ENCODE data around the gene KCNJ5. TPM values are rescaled to one million over a fixed set of nuclear protein-coding genes. Genes with fewer than 3 reads are reported as not detected.

Gene KCNJ5
- total RNA-seq, 1 experiment from 2014 or later = 0.11 TPM

DNA sequence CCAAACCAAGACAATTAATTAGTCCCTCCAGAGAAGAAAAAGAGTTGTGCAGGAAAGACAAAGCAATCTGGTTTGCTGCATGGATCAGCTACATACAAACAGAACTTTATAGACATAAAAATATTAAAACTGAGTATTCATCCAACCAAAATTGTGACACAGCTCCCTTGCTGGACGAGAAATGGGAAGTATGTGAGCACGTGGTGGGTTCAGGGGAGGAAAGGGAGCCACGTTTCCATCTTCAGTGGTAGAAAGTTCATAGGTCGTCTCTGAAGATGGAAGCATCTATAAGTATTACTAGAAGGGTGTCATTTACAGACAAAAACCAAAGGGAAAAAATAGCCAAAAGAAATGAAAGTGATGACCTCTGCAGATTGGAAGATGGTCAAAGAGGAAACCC, 7.1 kb upstream of the KCNJ5 start:
- Histone ChIP-seq H3K9ac (ENCODE audit: extremely low read depth, insufficient read length, low read length) (no peak overlapping the region), H3K18ac (ENCODE audit: insufficient read length, low read depth, low read length) (no peak overlapping the region), H2BK12ac (ENCODE audit: insufficient read length, low read depth, low read length) (no peak overlapping the region), H3K27me3 (ENCODE audit: insufficient read depth, low read length) (peaks cover 11% of the 10 kb centered on the region), H3K14ac (ENCODE audit: insufficient read depth, low read length) (no peak overlapping the region), H3K23me2 (ENCODE audit: insufficient read length, low read depth, low read length, poor library complexity, severe bottlenecking) (no peaks in the 10 kb centered on the region), H3K4ac (ENCODE audit: low read depth, low read length) (no peak overlapping the region), H3K79me1 (ENCODE audit: insufficient read depth, low read depth, low read length, poor library complexity, severe bottlenecking) (no peaks in the 10 kb centered on the region), H4K20me1 (ENCODE audit: control insufficient read depth, insufficient read depth, insufficient read length) (no peaks in the 10 kb centered on the region), H2BK5ac (ENCODE audit: insufficient read length, low read length) (no peak overlapping the region), H2BK15ac (ENCODE audit: low read depth, low read length) (no peak overlapping the region), H3K27ac (ENCODE audit: insufficient read length, low read depth, low read length) (no peak overlapping the region), H3K4me2 (ENCODE audit: insufficient read depth, insufficient read length, low read length) (no peak overlapping the region), H2AK5ac (ENCODE audit: insufficient read length, low read length) (no peak overlapping the region), H4K5ac (ENCODE audit: insufficient read length, low read depth, low read length) (no peak overlapping the region), H3K9me3 (ENCODE audit: control insufficient read depth, low read depth, low read length) (no peaks in the 10 kb centered on the region), H4K91ac (ENCODE audit: insufficient read length, low read depth, low read length) (no peak overlapping the region), H3T11ph (ENCODE audit: low read length) (no peak overlapping the region), H3K56ac (ENCODE audit: insufficient read length, low read depth, low read length) (no peak overlapping the region), H2BK120ac (ENCODE audit: low read depth, low read length, poor library complexity, severe bottlenecking) (no peak overlapping the region), H2AFZ (ENCODE audit: low read length) (no peak overlapping the region), H3K4me1 (ENCODE audit: insufficient read depth, low read length) (no peaks in the 10 kb centered on the region), H3K23ac (ENCODE audit: insufficient read length, low read depth, low read length) (no peak overlapping the region), H2BK20ac (ENCODE audit: low read depth, low read length, poor library complexity, severe bottlenecking) (no peak overlapping the region), H4K8ac (replicated peaks; ENCODE audit: insufficient read length, low read depth, low read length) (no peak overlapping the region), H3K79me2 (ENCODE audit: insufficient read depth, low read length) (no peaks in the 10 kb centered on the region)
- no CpG with 5 or more reads among the region's 4 CpGs for WGBS (ENCODE audit: extremely low coverage, insufficient read length, low lambda C conversion rate)
- Mint-ChIP-seq H3K4me1 (peaks cover 20 to 31% of the 10 kb centered on the region in 2 experiments), H3K27ac (no peak overlapping the region), H3K27me3 (ENCODE audit: low read depth) (peaks cover 75% of the 10 kb centered on the region), H3K9me3 (no peaks in the 10 kb centered on the region), H3K4me3 (no peak overlapping the region), H3K36me3 (ENCODE audit: insufficient read depth in 1 of 3, low read depth in 3 of 3) (no peaks in the 10 kb centered on the region)
- DNase-seq = no peak
- no peak for TF ChIP-seq CTCF (conservative IDR thresholded peaks at IDR 0.05)

All from H9 (cell line).